ENCODE results near the gene SLC26A8. TPM values are rescaled to one million over a fixed set of nuclear protein-coding genes. Genes with fewer than 3 reads are reported as not detected.

SLC26A8 gene
- total RNA-seq = not detected in 2 replicates

GRCh38 chr6:36023996-36024795, at the start of gene SLC26A8:
SLC26A8 (minus strand) TSS chr6:36024641; CDS start chr6:36019707, 4,934 bp downstream.

GRCh38 chr6:36027501-36028087, 3.2 kb upstream of the SLC26A8 start, which contains the start of gene MAPK14:
MAPK14 (plus strand) TSS chr6:36027808; CDS start chr6:36028158, 350 bp downstream.

GRCh38 chr6:35920793-35921732, 103.4 kb downstream of the SLC26A8 start, which contains the start of gene SRPK1:
SRPK1 (minus strand) TSS chr6:35921098; CDS start chr6:35921056, 42 bp downstream.

Other genes with a start within 250 kb of the SLC26A8 start
- gene CLPSL2, start 248.0 kb downstream of the SLC26A8 start, total RNA-seq = not detected in 2 replicates
- gene CLPSL1, start 243.6 kb downstream of the SLC26A8 start, total RNA-seq = not detected in 2 replicates
- not detected in 2 replicates for gene CLPS, start 227.3 kb downstream of the SLC26A8 start, total RNA-seq
- not detected in 2 replicates for gene LHFPL5, start 219.3 kb downstream of the SLC26A8 start, total RNA-seq
- gene SRPK1, start 103.5 kb downstream of the SLC26A8 start, total RNA-seq = 70.2 and 82.2 TPM in 2 replicates
- gene MAPK14, start 3.2 kb upstream of the SLC26A8 start, total RNA-seq = 35.1 and 36.7 TPM in 2 replicates
- gene MAPK13, start 105.9 kb upstream of the SLC26A8 start, total RNA-seq = 7.6 and 12.0 TPM in 2 replicates
- 7.6 TPM in 2 replicates for gene BRPF3, start 172.1 kb upstream of the SLC26A8 start, total RNA-seq
- not detected in 2 replicates for gene PNPLA1, start 245.4 kb upstream of the SLC26A8 start, total RNA-seq